Neural crest cell (in vitro differentiated cells): ENCODE data around the gene RDH8. TPM values are rescaled to one million over a fixed set of nuclear protein-coding genes. Genes with fewer than 3 reads are reported as not detected.

Experiments used
- DNase-seq: peaks from one replicate; pipeline ENCODE4 v3.0.0; 2021; ENCODE audit warnings: low read depth, mixed read lengths, low spot score
- H3K27ac Mint-ChIP-seq: one replicate; pipeline ENCODE4 v1.8.0; 2021; ENCODE audit warnings: mild to moderate bottlenecking, mixed read lengths; ENCODE audit not compliant: unreplicated experiment
- H3K27me3 Mint-ChIP-seq: 2 replicates; pipeline ENCODE4 v1.8.0; 2021; ENCODE audit warnings: low read depth, mild to moderate bottlenecking, mixed read lengths
- H3K36me3 Mint-ChIP-seq: 2 replicates; pipeline ENCODE4 v1.8.0; 2021; ENCODE audit warnings: low read depth, mild to moderate bottlenecking, mixed read lengths
- H3K4me1 Mint-ChIP-seq: 2 replicates; pipeline ENCODE4 v1.8.0; 2021; ENCODE audit warnings: mixed read lengths
- H3K4me3 Mint-ChIP-seq: one replicate; pipeline ENCODE4 v1.8.0; 2021; ENCODE audit warnings: mild to moderate bottlenecking, mixed read lengths
- H3K9me3 Mint-ChIP-seq: 2 replicates; pipeline ENCODE4 v1.8.0; 2021; ENCODE audit warnings: mixed read lengths
- CTCF ChIP-seq: fragments of 200-600 bp; sonication (generic); conservative IDR thresholded peaks from 2 replicates; pipeline ENCODE4 v1.5.0; 2021; ENCODE audit warnings: antibody characterized with exemption, mild to moderate bottlenecking
- total RNA-seq: library from RNA; stranded (reverse); gene quantifications from 2 replicates; pipeline ENCODE4 v1.2.1, GENCODE V29; 2021

RDH8 gene
- total RNA-seq, 1 donor from 2014 or later = not detected

DNA sequence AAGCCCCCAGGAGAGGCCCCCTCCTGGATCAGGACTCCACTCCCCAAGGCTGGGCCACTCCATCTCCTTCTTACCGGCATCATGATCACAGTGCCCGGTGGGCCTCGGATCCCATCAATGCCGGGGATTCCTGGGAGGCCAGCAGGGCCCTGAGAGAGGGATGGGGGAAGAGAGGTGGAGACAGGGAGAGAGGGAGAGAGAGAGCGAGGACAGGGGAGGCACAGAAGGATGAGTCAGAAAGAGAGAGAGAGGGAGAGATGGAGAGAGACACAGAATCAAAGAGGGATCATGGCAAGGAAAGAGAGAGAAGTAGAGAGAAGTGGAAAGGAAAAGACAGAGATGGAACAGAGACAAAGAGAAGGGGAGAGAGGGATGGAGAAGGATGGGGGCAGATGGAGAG lies 16.7 kb upstream of the RDH8 start:
- no peak for TF ChIP-seq CTCF
- Mint-ChIP-seq H3K9me3 (no peaks in the 10 kb centered on the region), H3K27ac (no peak overlapping the region), H3K4me1 (peaks cover 2% of the 10 kb centered on the region), H3K27me3 (peaks cover 26% of the 10 kb centered on the region), H3K4me3 (no peak overlapping the region), H3K36me3 (no peaks in the 10 kb centered on the region)
- no peak for DNase-seq

GRCh38 chr19:10000171-10000826 lies 13.0 kb upstream of the RDH8 start:
- no peak overlapping the region for H3K4me3 Mint-ChIP-seq
- H3K27ac Mint-ChIP-seq = no peak overlapping the region
- peaks cover 42% of the 10 kb centered on the region for H3K27me3 Mint-ChIP-seq
- no peaks in the 10 kb centered on the region for H3K36me3 Mint-ChIP-seq
- no peaks in the 10 kb centered on the region for H3K9me3 Mint-ChIP-seq
- peak; percentile 81 for DNase-seq
- peak; percentile 83 for TF ChIP-seq CTCF
- no peaks in the 10 kb centered on the region for H3K4me1 Mint-ChIP-seq

GRCh38 chr19:10001899-10002298 lies 11.4 kb upstream of the RDH8 start:
- peak; percentile 39 for TF ChIP-seq CTCF
- no peaks in the 10 kb centered on the region for H3K36me3 Mint-ChIP-seq
- peak; percentile 20 for DNase-seq
- H3K9me3 Mint-ChIP-seq = no peaks in the 10 kb centered on the region
- no peak overlapping the region for H3K27ac Mint-ChIP-seq
- no peaks in the 10 kb centered on the region for H3K4me1 Mint-ChIP-seq
- no peak overlapping the region for H3K4me3 Mint-ChIP-seq
- H3K27me3 Mint-ChIP-seq = peaks cover 48% of the 10 kb centered on the region

DNA sequence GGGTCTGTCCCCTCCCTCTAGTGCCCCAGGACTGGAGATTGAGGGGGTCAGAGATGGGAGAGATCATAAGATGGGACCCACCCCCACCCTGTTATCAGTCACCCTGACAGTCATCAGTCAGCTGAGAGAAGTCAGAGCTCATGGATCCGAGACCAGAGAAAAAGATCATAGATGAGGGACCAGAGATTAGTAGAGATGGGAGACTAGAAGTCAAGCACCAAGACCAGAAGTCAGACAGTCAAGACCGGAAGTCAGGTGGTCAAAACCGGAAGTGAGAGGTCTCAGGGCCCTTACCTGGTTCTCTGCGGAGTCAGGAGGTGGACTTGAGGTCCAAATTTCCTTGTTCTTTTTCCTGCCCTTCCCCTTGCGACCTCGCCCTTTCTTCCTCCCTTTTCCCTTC lies 10.0 kb upstream of the RDH8 start:
- Mint-ChIP-seq H3K36me3 (no peaks in the 10 kb centered on the region), H3K4me1 (peaks cover 7% of the 10 kb centered on the region), H3K27ac (no peak overlapping the region), H3K27me3 (peaks cover 52% of the 10 kb centered on the region), H3K4me3 (no peak overlapping the region), H3K9me3 (no peaks in the 10 kb centered on the region)
- no peak for DNase-seq
- TF ChIP-seq CTCF = no peak

DNA sequence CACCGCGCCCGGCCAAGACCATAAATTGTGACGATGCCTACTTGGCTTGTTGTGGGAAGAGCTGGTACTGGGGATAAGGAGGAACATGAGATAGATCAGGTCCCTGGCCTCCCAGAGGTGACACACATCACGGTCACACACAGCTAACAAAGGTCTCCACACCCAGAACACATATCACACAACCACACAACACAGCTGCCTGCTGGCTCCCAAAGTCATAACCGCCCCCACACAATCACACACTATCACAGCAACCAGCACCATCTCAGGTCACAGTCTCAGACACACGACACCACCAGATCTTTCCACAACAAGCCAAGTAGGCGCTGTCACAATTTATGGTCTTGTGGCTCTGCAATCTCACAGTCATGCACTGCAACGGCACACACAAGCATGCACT lies 8.7 kb upstream of the RDH8 start:
- no peak overlapping the region for H3K4me3 Mint-ChIP-seq
- DNase-seq = no peak
- no peak overlapping the region for H3K27ac Mint-ChIP-seq
- H3K36me3 Mint-ChIP-seq = no peaks in the 10 kb centered on the region
- H3K9me3 Mint-ChIP-seq = no peaks in the 10 kb centered on the region
- H3K27me3 Mint-ChIP-seq = peaks cover 50% of the 10 kb centered on the region
- no peak for TF ChIP-seq CTCF
- peaks cover 18% of the 10 kb centered on the region for H3K4me1 Mint-ChIP-seq
